ENCODE results near the gene KAT14. TPM values are rescaled to one million over a fixed set of nuclear protein-coding genes. Genes with fewer than 3 reads are reported as not detected.
"Not testable (repeated sequence)": the region's sequence is repeated elsewhere in the genome, so short reads cannot be mapped to it uniquely, and the experiment has no call there.

KAT14 gene
- total RNA-seq, 1 experiment from 2014 or later: 24.1 TPM

- Mint-ChIP-seq H3K27ac (no peak overlapping the region), H3K36me3 (no peaks in the 10 kb centered on the region), H3K27me3 (ENCODE audit: low read depth) (peaks cover 4% of the 10 kb centered on the region), H3K9me3 (no peaks in the 10 kb centered on the region), H3K4me1 (peaks cover 2% of the 10 kb centered on the region; the same call in 1 of the 2 replicates), H3K4me3 (no peak overlapping the region)
- ChIA-PET CTCF (no interaction called here), POLR2A (no interaction called here)
- no peak for DNase-seq (ENCODE audit: low spot score)
- ATAC-seq: no peak
- TF ChIP-seq ZNF512 (CRISPR knock-in tag; IDR thresholded peaks at IDR 0.05; ENCODE audit: borderline replicate concordance) (no peak), FOXK1 (CRISPR knock-in tag; IDR thresholded peaks at IDR 0.05) (no peak), USF2 (CRISPR knock-in tag; IDR thresholded peaks at IDR 0.05) (no peak), ZNF121 (CRISPR knock-in tag; IDR thresholded peaks at IDR 0.05) (no peak)
These were observed 44.3 kb upstream of the KAT14 start for GRCh38 chr20:18093388-18093787.

- Mint-ChIP-seq H3K27ac (no peak overlapping the region), H3K36me3 (no peaks in the 10 kb centered on the region), H3K27me3 (ENCODE audit: low read depth) (peaks cover 4% of the 10 kb centered on the region), H3K4me1 (peaks cover 2% of the 10 kb centered on the region; the same call in 1 of the 2 replicates), H3K9me3 (no peaks in the 10 kb centered on the region), H3K4me3 (no peak overlapping the region)
- POLR2A ChIA-PET: no interaction called here
- no peak for ATAC-seq
- CTCF ChIA-PET: no interaction called here
- DNase-seq (ENCODE audit: low spot score): no peak
- TF ChIP-seq E2F1 (CRISPR knock-in tag; IDR thresholded peaks at IDR 0.05): no peak
- TF ChIP-seq AFF4 (CRISPR knock-in tag; IDR thresholded peaks at IDR 0.05; ENCODE audit: borderline replicate concordance): no peak
- TF ChIP-seq NFE2L1 (CRISPR knock-in tag; IDR thresholded peaks at IDR 0.05): no peak
- TF ChIP-seq ZNF423 (CRISPR knock-in tag; IDR thresholded peaks at IDR 0.05): no peak
These were observed 43.5 kb upstream of the KAT14 start for GRCh38 chr20:18094191-18094590.

- H3K36me3 Mint-ChIP-seq; POLR2A ChIA-PET; H3K27ac Mint-ChIP-seq; H3K4me3 Mint-ChIP-seq; CTCF ChIA-PET; DNase-seq (ENCODE audit: low spot score); H3K27me3 Mint-ChIP-seq (ENCODE audit: low read depth); H3K9me3 Mint-ChIP-seq; ATAC-seq: not testable (repeated sequence)
- H3K4me1 Mint-ChIP-seq: peaks cover 12% of the 10 kb centered on the region
These were observed 37.1 kb upstream of the KAT14 start for GRCh38 chr20:18100569-18100968.

GRCh38 chr20:18101125-18101810 lies 36.4 kb upstream of the KAT14 start:
- peak; percentile 96 for ATAC-seq
- Mint-ChIP-seq H3K4me1 (peaks cover 12% of the 10 kb centered on the region), H3K36me3 (no peaks in the 10 kb centered on the region), H3K4me3 (peak overlapping the region; percentile 14), H3K27ac (peak overlapping the region; percentile 55), H3K27me3 (ENCODE audit: low read depth) (peaks cover 3% of the 10 kb centered on the region), H3K9me3 (no peaks in the 10 kb centered on the region)
- POLR2A ChIA-PET: no interaction called here
- CTCF ChIA-PET: interaction anchor here (0.6 kb wide), 1 partner anchor 10 kb away, joined by 3 read pairs; no protein-coding TSS in a partner anchor
- peak; percentile 36 for DNase-seq (ENCODE audit: low spot score)
- TF ChIP-seq NFYB (CRISPR knock-in tag; conservative IDR thresholded peaks at IDR 0.05; ENCODE audit: low read depth) (no peak), HMGXB4 (CRISPR knock-in tag; IDR thresholded peaks at IDR 0.05) (no peak), GRHL2 (CRISPR knock-in tag; IDR thresholded peaks at IDR 0.05; ENCODE audit: insufficient replicate concordance, severe bottlenecking) (no peak), ZNF263 (CRISPR knock-in tag; IDR thresholded peaks at IDR 0.05; ENCODE audit: low read depth) (no peak), MXD4 (CRISPR knock-in tag; IDR thresholded peaks at IDR 0.05; ENCODE audit: borderline replicate concordance) (no peak), ELF4 (CRISPR knock-in tag; IDR thresholded peaks at IDR 0.05; ENCODE audit: low read depth) (no peak), ZNF232 (CRISPR knock-in tag; IDR thresholded peaks at IDR 0.05) (no peak), ZNF396 (CRISPR knock-in tag; IDR thresholded peaks at IDR 0.05; ENCODE audit: borderline replicate concordance) (no peak), MYBL2 (CRISPR knock-in tag; IDR thresholded peaks at IDR 0.05) (no peak), ATF1 (CRISPR knock-in tag; IDR thresholded peaks at IDR 0.05) (no peak), SOX15 (CRISPR knock-in tag; IDR thresholded peaks at IDR 0.05) (no peak), CREM (CRISPR knock-in tag; IDR thresholded peaks at IDR 0.05) (no peak)
